Activated CD8-positive, alpha-beta T cell treated with anti-CD3 and anti-CD28 coated beads for 36 hours (primary cell): Measurements from ENCODE around the gene SYNGR4. TPM values are rescaled to one million over a fixed set of nuclear protein-coding genes. Genes with fewer than 3 reads are reported as not detected.
A peak's percentile ranks its signal among the peaks of the same experiment; 100 is the strongest.

Experiments
- ATAC-seq: fragments of 200-7000 bp; cut with Tn5 transposase; one replicate; pipeline ENCODE4 v1.10.0; 2021; ENCODE audit warnings: mild to moderate bottlenecking, moderate library complexity
- CTCF ChIA-PET: fragments of 350-600 bp; sonication (Branson Sonifier 250); formaldehyde crosslinking; loops from one replicate; lab custom pipeline; 2021; ENCODE audit warnings: antibody characterized with exemption; lab: Charles Lee
- POLR2A ChIA-PET: fragments of 350-600 bp; sonication (Branson Sonifier 250); formaldehyde crosslinking; loops from one replicate; lab custom pipeline; 2021; ENCODE audit warnings: antibody characterized with exemption; lab: Charles Lee
- DNase-seq: peaks from one replicate; pipeline ENCODE4 v3.0.0-alpha.2; 2020
- H3K27ac Mint-ChIP-seq: one replicate; pipeline ENCODE4 v1.8.0; 2021; ENCODE audit warnings: mild to moderate bottlenecking, mixed read lengths
- H3K27me3 Mint-ChIP-seq: one replicate; pipeline ENCODE4 v1.8.0; 2021; ENCODE audit warnings: mixed read lengths
- H3K36me3 Mint-ChIP-seq: one replicate; pipeline ENCODE4 v1.8.0; 2021; ENCODE audit warnings: low read depth, mixed read lengths
- H3K4me1 Mint-ChIP-seq: one replicate; pipeline ENCODE4 v1.8.0; 2021; ENCODE audit warnings: low read depth, mixed read lengths
- H3K4me3 Mint-ChIP-seq: one replicate; pipeline ENCODE4 v1.8.0; 2021; ENCODE audit warnings: mild to moderate bottlenecking, moderate library complexity, mixed read lengths
- H3K9me3 Mint-ChIP-seq: one replicate; pipeline ENCODE4 v1.8.0; 2021; ENCODE audit warnings: mixed read lengths
- intact Hi-C: fragments of 100-400 bp; cut with micrococcal nuclease; formaldehyde crosslinking; loops from one replicate; pipeline ENCODE4 v1.10.0; 2022
- total RNA-seq, 2 experiments: library from RNA; stranded (reverse); gene quantifications; one replicate each; pipeline ENCODE4 v1.2.3, GENCODE V29; 2021
- TF ChIP-seq, protein P1 (sequence below): fragments of 200-600 bp; IDR thresholded peaks from one replicate; pipeline ENCODE4 v1.8.0; 2022; ENCODE audit warnings: antibody characterized with exemption, mild to moderate bottlenecking

Gene SYNGR4
- total RNA-seq, 2 experiments from 2014 or later: 0.38 TPM; not detected in 1

DNA sequence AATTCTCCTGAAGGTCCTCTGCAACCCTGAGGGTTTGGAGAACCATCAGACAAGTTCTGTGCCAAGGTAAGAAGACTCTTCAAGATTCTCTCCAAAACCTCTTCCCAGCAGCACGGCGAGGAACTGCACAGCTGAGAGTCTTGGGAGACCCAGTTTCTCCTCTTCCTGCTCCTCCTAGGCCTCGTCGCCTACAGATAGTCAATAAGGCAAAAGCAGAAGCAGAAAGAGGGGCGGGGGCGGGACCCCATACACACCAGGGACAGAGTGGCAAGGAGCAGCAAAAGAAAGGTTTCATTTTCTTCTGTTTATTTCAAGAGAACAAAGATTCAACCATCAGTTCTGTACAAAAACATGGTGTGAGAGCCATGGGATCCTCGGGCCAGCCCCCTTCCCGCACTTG lies 18.1 kb downstream of the SYNGR4 start:
- intact Hi-C loops: no loop called here
- H3K27ac Mint-ChIP-seq: no peak overlapping the region
- CTCF ChIA-PET: no interaction called here
- ATAC-seq: no peak
- TF ChIP-seq, protein P1, sequence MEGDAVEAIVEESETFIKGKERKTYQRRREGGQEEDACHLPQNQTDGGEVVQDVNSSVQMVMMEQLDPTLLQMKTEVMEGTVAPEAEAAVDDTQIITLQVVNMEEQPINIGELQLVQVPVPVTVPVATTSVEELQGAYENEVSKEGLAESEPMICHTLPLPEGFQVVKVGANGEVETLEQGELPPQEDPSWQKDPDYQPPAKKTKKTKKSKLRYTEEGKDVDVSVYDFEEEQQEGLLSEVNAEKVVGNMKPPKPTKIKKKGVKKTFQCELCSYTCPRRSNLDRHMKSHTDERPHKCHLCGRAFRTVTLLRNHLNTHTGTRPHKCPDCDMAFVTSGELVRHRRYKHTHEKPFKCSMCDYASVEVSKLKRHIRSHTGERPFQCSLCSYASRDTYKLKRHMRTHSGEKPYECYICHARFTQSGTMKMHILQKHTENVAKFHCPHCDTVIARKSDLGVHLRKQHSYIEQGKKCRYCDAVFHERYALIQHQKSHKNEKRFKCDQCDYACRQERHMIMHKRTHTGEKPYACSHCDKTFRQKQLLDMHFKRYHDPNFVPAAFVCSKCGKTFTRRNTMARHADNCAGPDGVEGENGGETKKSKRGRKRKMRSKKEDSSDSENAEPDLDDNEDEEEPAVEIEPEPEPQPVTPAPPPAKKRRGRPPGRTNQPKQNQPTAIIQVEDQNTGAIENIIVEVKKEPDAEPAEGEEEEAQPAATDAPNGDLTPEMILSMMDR: no peak
- no peak overlapping the region for H3K4me3 Mint-ChIP-seq
- H3K27me3 Mint-ChIP-seq: no peaks in the 10 kb centered on the region
- H3K36me3 Mint-ChIP-seq: peaks cover 27% of the 10 kb centered on the region
- POLR2A ChIA-PET: no interaction called here
- DNase-seq: no peak
- no peaks in the 10 kb centered on the region for H3K4me1 Mint-ChIP-seq
- no peaks in the 10 kb centered on the region for H3K9me3 Mint-ChIP-seq

DNA sequence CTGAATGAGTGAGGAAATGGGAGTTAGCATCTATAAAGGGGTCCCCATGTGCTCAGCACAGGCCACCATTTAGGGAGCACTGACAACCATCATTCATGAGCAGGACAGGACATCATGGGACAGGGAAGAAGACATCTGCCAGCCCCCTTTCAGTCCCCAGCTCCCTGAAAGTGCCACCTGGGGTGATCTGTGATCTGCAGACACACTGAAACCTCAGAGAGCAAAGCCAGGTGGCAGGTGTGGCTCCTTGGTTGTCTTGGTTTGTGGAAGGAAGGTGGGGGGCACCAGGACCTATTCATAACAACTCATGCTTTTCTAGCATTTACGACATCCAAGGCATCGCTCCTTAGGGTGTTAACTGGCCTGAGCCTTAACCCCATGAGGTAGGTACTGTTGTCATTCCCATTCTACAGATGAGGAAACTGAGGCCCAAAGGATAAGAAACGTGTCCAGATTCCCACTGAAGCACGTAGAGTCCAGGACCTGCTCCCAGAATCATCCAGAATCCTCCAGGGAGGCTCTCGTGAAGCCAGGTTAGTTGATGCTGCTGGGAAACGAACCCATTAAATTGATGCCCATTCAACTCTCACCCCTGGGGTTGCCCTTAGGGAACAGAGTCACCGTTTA lies 21.4 kb downstream of the SYNGR4 start:
- POLR2A ChIA-PET: interaction anchor here (0.8 kb wide), 1 partner anchor 8 kb away, joined by 3 read pairs; no protein-coding TSS in a partner anchor
- CTCF ChIA-PET: interaction anchor here (1.0 kb wide), 1 partner anchor 164 kb away, joined by 3 read pairs; no protein-coding TSS in a partner anchor
- no peak overlapping the region for H3K27ac Mint-ChIP-seq
- no peaks in the 10 kb centered on the region for H3K9me3 Mint-ChIP-seq
- peaks cover 3% of the 10 kb centered on the region for H3K4me1 Mint-ChIP-seq
- no peak for ATAC-seq
- H3K4me3 Mint-ChIP-seq: no peak overlapping the region
- DNase-seq: no peak
- peaks cover 39% of the 10 kb centered on the region for H3K36me3 Mint-ChIP-seq
- no peaks in the 10 kb centered on the region for H3K27me3 Mint-ChIP-seq
- intact Hi-C loops: no loop called here
- TF ChIP-seq, protein P1: no peak

GRCh38 chr19:48386981-48387380 lies 22.8 kb downstream of the SYNGR4 start:
- TF ChIP-seq, protein P1: no peak

DNA sequence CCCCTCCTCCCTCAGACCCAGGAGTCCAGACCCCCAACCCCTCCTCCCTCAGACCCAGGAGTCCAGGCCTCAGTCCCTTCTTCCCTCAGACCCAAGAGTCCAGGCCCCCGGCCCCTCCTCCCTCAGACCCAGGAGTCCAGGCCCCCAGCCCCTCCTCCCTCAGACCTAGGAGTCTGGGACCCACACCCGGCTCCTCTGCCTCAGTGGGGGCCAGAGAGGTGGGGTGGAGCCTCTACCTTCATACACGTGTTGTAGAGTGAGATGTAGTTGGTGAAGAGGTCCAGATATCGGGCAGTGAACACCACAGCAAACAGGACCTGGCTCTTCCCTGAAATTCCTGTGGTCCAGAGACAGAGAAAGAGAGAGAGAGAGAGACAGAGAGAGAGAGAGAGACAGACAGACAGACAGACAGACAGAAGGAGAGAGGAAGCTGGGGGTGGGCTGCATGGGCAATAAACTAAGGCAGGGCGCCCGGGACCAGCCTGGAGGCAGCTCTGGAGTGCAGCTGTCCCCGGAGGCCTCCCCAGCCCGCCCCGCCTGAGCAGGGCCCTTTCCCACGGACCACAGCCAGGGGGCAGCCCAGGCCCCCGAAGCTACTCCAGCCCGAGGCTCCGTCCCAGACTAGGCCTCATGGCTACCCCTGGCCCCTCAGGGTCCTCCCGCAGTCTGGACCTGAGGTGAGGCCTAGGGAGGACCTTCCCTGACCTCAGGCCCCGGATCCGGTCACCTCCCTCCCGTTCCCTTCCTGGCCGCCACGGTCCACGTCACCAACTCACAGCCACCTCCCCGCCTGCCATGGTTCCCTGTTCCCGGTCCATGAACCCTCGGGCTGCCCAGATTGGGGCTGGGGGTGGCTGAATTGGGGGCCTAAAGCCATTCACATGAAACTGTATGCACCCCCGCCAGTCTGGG lies 26.3 kb downstream of the SYNGR4 start:
- DNase-seq: peak; percentile 76
- intact Hi-C loops: no loop called here

More at GRCh38 chr19:48386981-48387380, 22.8 kb downstream of the SYNGR4 start:
- H3K27ac Mint-ChIP-seq: no peak overlapping the region
- peaks cover 6% of the 10 kb centered on the region for H3K4me1 Mint-ChIP-seq
- no peaks in the 10 kb centered on the region for H3K27me3 Mint-ChIP-seq
- intact Hi-C loops: no loop called here
- CTCF ChIA-PET: interaction anchor here (1.1 kb wide), 1 partner anchor 73 kb away, joined by 6 read pairs; no protein-coding TSS in a partner anchor
- H3K4me3 Mint-ChIP-seq: no peak overlapping the region
- POLR2A ChIA-PET: interaction anchor here (1.0 kb wide), 1 partner anchor 14 kb away, joined by 3 read pairs; no protein-coding TSS in a partner anchor
- no peaks in the 10 kb centered on the region for H3K9me3 Mint-ChIP-seq
- no peak for ATAC-seq
- peaks cover 35% of the 10 kb centered on the region for H3K36me3 Mint-ChIP-seq
- DNase-seq: no peak

More for the DNA sequence above, 26.3 kb downstream of the SYNGR4 start:
- TF ChIP-seq, protein P1: peak; percentile 43
- Mint-ChIP-seq H3K4me3 (peak overlapping the region; percentile 91), H3K36me3 (peaks cover 20% of the 10 kb centered on the region), H3K9me3 (no peaks in the 10 kb centered on the region), H3K4me1 (peaks cover 25% of the 10 kb centered on the region), H3K27ac (peak overlapping the region; percentile 92), H3K27me3 (peaks cover 19% of the 10 kb centered on the region)
- POLR2A ChIA-PET: interaction anchor here (1.0 to 2.1 kb wide), 8 partner anchors 10 to 227 kb away, joined by 3 to 7 read pairs (median 4); partner anchors contain the start of gene SYNGR4
- peak; percentile 72 for ATAC-seq
- CTCF ChIA-PET: interaction anchor here (0.6 to 2.4 kb wide), 36 partner anchors 10 to 227 kb away, joined by 3 to 25 read pairs (median 4); partner anchors contain the start of genes GRWD1, SYNGR4 and TMEM143
